Measurements from ENCODE around the gene EPHB3.
"Not testable (repeated sequence)": the region's sequence is repeated elsewhere in the genome, so short reads cannot be mapped to it uniquely, and the experiment has no call there.

The EPHB3 gene

DNA sequence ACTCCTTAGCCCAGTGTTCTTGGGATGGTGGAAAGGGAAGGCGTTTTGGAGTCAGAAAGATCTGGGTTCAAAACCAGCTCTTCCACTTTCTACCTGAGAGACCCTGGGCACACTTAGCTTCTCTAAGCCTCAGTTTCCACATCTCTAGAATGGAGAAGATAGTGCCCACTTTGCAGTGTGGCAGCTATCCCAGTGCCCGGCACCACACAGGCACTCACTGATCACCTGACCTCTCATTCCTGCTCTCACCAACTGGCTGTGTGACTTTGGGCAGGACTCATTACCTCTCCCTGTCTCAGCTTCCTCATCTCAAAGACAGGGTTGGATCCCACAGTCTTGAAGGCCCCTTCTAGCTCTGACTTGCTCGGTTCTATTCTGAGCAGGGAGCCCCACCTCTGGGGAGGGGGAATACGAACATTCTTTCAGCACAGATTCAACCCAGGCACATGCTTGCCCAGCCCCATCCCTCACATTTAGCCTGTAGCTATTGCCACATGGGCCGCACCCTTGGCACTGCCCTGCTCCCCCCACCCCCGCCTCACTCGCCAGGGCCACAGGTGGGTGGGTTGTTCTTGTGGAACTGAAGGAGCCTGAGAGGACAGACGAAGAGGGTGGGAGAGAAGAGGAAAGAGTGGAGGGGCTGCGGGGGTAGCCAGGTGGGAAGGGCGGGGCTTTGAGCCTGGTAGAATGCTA is 39.2 kb downstream of the EPHB3 start:
- no peak for DNase-seq (ENCODE audit: low read depth, low spot score)

- no peak for DNase-seq (ENCODE audit: low read depth, low spot score)
Observed at GRCh38 chr3:184601576-184602371, 40.2 kb downstream of the EPHB3 start.

DNA sequence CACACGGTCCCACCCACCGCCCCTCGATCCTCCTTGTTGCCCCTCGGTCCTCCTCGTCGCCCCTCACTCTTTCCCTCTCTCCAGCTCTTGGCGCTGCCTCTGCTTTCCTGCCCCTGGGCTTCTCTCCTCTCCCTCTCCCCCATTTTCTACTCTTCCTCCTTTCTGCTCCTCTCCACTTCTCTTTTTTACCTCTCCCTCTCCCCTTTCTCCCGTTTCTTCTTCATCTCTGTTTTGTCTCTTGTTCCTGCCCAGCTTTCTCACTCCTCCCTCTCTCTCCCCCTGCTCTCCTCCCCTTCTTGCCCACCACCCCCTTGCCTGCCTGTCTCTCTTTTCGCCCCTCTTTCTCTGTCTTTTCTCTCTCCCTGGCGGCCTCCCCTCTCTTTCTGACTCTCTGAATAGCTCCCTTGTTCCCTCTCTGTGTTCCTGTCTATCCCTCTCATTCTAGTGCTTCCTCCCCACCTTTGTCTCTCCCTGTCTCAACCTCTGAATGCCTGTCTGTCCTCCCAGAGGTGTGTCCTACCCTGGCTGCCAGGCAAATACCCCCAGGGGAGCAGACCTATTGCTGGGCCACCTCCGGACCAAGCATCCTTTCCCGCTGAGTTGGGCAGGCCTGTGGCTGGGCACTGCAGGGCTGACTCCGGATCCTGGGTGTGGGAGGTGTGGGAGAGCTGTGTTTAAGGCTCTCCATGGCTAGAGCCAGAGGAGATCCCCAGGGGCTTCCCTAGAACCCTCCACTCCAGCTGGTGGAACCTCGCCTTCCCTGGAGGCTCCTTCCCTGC is 41.0 kb downstream of the EPHB3 start:
- no peak for DNase-seq (ENCODE audit: low read depth, low spot score)

DNA sequence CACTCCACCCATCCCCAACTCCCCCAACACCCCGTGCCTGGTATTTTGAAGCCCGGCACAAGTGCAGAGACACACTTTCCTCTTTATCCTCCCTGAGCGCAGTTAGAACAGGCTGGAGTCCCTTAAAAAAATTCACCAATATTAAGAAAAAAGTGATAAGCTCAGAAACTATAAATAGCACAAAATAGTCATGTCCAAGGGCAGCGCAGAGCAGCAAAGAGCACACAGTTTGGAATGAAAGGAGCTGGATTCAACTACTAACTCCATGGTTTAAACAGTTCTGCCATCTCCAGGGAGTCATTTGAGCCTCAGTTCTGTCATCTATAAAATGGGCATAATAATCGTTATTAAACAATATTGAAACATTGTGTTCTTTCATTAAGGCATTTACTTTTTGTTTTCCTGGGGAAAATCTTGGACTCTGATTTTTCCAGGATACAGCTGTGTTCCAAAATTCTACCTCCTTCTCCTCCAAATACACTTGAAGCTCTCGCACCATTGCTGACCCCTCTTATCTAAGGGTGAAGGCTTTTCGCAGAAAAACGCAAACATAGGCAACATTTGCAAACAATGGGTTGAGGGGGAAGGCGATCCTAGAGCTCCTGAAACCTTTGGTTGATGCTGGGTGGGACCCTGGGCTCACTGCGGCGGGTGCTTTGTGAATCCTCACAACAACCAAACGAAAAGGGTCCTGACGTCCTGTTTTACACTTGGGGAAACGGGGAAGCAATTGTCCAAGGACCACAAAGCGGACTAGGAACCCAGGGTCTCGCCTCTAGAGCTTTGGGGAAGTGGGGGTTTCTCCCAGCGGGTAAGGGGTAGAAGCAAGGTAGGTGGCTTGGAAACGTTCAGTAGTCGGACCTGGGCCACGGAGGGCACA is 41.8 kb downstream of the EPHB3 start:
- DNase-seq (ENCODE audit: low read depth, low spot score): no peak

DNA sequence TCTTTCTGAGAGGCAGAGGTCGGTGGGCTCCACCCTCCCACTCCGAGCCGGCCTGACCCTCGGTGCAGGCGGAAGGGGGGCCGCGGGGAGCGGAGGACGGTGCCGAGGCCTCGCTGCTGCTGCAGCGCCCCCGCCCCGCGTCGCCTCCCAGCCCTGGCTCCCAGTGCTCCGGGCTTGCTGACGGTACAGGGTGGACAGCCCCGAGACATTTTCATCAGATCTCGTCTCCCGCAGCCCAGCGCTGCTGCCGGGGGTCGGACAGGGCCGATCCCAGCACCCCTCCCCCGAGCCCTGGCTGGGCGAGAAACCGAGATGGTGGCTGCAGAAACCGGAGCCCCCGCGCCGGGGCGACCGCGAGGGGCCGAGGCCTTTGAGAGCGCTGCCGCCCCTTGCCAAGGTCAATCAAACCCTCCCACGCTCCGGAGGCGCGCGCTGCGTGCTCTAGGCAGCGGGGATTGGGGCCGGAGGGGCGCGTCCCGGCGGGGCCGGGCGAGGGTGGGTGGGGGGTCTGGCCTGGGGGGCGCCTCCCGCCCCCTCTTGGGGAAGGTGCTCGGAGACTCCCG is 42.5 kb downstream of the EPHB3 start:
- DNase-seq (ENCODE audit: low read depth, low spot score): no peak

- no peak for DNase-seq (ENCODE audit: low read depth, low spot score)
Observed at GRCh38 chr3:184604615-184605290, 43.2 kb downstream of the EPHB3 start.

DNA sequence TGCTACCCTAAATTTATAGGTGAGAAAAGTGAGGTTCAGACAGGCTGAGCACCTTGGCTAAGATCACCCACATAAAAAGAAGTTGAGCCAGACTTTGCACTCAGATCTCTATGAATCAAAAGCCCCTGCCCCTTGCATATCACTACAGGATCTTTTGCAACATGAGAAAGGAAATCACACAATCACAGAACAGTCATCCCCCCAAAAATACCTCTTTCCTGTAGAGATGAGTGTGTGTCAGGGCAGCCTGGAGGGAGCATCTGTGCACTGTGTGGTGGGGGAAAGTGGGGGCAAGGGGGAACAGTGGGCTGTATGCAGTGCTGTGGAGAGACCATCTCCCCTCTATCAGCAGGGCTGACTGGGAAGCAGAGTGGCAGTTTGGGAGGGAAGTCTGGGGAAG is 46.6 kb downstream of the EPHB3 start:
- DNase-seq (ENCODE audit: low read depth, low spot score): no peak

GRCh38 chr3:184609476-184610244 is 48.1 kb downstream of the EPHB3 start:
- DNase-seq (ENCODE audit: low read depth, low spot score): no peak

GRCh38 chr3:184610245-184610871 is 48.8 kb downstream of the EPHB3 start:
- DNase-seq (ENCODE audit: low read depth, low spot score): no peak

DNA sequence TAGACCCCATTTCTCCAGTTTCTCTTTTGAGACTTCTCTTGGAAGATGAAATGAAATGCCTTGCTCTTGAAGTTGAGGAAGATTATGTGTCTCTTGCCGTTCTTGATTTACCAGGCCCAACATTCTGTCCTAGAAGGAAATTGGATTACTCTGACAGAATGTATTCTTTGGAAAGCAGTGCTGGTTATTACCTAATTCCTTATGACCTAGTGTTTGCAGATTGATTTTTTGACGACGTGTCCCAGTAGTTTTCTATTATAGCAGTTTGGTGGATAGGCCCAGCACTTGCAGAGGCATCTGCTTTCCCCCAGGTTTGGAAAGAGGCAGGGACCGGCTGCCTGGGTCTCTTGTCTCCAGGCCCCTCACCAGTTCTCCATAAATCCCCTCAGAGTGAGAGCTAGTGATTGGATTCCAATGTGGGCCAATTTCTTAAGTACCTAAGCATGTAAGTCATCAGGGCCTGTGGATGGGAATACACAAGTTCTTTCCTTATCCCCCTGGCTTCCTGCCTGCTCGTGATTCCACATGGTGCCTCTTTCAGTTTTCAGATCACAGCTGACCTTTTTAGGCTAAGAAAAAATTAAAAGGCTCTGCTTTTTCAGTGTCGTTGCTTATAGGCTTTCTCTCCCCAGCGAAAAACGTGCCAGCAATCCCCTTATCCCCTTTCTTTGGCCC is 50.2 kb downstream of the EPHB3 start:
- no peak for DNase-seq (ENCODE audit: low read depth, low spot score)

DNA sequence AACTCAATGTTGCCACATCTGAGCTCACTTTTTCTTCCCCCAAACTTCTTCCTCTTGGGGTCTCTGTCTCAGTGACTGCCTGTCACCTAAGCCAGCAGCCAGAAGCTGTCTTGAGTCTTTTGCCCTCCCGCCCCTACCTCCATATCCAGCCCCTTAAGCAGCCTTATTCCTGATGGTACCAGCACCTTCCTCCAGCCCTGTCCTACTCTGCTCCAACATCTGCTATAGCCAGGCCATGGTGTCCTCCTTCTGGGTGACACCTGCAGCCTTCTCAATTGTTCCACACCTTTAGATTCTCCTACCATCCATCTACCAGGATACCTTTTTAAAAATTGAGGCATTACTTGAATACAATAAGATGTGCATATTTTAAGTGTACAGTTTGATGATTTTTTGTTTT is 53.8 kb downstream of the EPHB3 start:
- DNase-seq (ENCODE audit: low read depth, low spot score): no peak

DNA sequence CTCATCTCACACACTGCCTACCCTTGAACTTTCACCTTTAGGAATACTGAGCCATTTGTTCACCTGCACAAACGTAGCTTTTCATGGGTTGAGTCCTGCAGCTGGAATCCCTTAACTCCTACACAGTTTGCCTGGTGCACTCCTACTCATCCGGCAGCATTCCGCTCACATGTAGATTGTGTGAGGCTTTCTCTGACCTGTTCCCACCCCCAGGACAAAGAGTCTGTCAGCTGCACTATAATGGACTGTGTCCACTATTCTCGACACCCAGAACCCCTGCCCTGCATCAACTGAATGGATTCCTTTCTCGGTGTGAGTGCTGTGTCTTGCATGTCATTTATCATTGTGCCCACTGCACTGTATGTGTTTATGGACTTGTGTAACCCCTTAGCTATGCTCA is 54.9 kb downstream of the EPHB3 start:
- no peak for DNase-seq (ENCODE audit: low read depth, low spot score)

DNA sequence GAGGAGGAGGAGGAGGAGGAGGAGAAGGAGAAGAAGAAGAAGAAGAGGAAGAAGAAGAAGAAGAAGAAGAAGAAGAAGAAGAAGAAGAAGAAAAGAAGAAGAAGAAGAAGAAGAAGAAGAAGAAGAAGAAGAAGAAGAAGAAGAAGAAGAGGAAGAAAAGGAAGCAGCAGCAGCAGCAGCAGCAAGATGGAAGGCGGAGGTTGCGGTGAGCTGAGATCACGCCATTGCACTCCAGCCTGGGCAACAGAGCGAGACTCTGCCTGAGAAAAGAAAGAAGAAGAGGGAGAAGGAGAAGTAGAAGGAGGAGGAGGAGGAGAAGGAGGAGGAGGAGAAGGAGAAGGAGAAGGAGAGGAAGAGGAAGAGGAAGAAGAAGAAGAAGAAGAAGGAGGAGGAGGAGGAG is 55.7 kb downstream of the EPHB3 start:
- not testable (repeated sequence) for DNase-seq (ENCODE audit: low read depth, low spot score)

GRCh38 chr3:184618811-184619210 is 57.2 kb downstream of the EPHB3 start:
- DNase-seq (ENCODE audit: low read depth, low spot score): no peak

GRCh38 chr3:184619369-184619768 is 57.8 kb downstream of the EPHB3 start:
- DNase-seq (ENCODE audit: low read depth, low spot score): no peak

- no peak for DNase-seq (ENCODE audit: low read depth, low spot score)
Observed at GRCh38 chr3:184619787-184620430, 58.3 kb downstream of the EPHB3 start.

- DNase-seq (ENCODE audit: low read depth, low spot score): no peak
Observed at GRCh38 chr3:184620475-184621119, 59.0 kb downstream of the EPHB3 start.

- not testable (repeated sequence) for DNase-seq (ENCODE audit: low read depth, low spot score)
Observed at GRCh38 chr3:184622156-184622555, 60.6 kb downstream of the EPHB3 start.

All from activated CD4-positive, CD25-positive, alpha-beta regulatory T cell treated with anti-CD3 and anti-CD28 coated beads, Interleukin-2, amount 50 U/mL, for 16 hours (primary cell).